ENCODE results near the gene GALNT16. TPM values are rescaled to one million over a fixed set of nuclear protein-coding genes. Genes with fewer than 3 reads are reported as not detected.

GALNT16 gene
- total RNA-seq, 2 experiments from 2014 or later = not detected

DNA sequence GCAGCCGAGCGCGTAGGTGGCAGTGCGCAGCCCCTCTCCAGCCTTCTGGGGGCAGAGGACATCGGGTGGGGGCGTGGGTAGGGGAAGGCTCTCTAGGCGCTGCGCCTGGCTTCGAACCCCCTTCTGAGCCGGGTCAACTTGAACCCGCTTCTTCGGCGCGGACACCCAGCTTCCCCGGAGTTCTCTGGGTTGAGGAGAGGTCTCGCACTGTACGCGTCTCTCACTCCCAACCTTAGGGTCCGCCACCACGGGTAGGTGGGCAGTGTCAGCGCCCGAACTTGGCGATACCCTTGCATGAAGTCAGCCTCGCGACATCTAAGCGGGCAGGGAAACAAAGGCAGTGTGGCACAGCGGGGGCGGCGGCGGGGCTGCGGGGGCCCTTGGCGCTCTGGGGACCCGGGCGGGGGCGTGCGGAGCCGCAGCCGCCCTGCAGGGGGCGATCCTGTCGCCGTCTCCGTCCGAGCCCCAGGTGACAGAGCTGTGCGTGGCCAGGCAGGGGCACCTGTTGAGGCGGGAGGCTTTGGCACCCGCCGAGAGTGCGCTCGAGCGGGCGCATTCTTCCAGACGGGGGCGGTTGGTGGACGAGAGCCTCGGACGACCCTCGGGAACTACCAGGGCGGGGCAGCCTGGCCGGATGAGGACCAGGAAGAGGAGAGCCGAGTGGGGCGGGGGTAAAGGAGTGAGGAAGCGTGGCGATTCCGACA is 1.1 kb downstream of the GALNT16 start:
- peaks cover 5% of the 10 kb centered on the region for H3K4me1 Mint-ChIP-seq (ENCODE audit: low read depth)
- ATAC-seq (peak; percentile 74), DNase-seq (peak; percentile 52)
- H3K27me3 Mint-ChIP-seq (ENCODE audit: low read depth) = peaks cover 71% of the 10 kb centered on the region
- CTCF ChIA-PET = interaction anchor here (0.5 to 1.5 kb wide), 11 partner anchors 10 to 826 kb away, joined by 3 to 8 read pairs (median 3); partner anchors contain the start of genes ERH and SLC39A9
- H3K27ac Mint-ChIP-seq = no peak overlapping the region
- H3K9me3 Mint-ChIP-seq (ENCODE audit: insufficient read depth) = no peaks in the 10 kb centered on the region
- H3K4me3 Mint-ChIP-seq = peak overlapping the region; percentile 55
- no peaks in the 10 kb centered on the region for H3K36me3 Mint-ChIP-seq (ENCODE audit: low read depth)
- POLR2A ChIA-PET = no interaction called here

DNA sequence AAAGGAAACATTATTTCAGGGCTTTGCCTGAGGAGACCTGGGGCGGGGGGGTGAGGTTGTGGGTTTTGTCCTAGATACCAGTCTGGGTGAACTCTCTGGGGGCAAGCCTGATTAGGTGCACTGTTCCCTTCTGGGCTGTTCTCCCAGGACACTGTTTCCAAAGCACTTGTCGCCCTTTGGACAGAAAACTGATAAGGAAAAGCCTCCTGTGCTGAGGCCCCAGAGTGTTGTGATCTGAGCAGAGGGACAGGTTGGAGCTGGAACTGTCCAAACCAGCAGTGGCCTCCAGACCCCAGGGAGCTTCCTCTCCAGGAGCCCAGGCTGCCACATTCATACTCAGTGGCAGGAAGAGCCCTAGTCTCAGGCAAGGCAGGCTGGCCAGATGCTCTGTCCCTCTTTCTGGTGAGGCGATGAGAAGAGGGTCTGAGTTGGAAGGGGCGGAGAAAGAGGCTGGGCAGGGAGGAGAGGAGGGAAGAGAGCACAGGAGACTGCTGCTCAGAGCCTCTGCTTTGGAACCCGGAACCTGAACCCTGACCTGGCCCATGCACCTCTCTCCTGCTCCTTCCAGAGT is 1.9 kb downstream of the GALNT16 start:
- ATAC-seq = no peak

DNA sequence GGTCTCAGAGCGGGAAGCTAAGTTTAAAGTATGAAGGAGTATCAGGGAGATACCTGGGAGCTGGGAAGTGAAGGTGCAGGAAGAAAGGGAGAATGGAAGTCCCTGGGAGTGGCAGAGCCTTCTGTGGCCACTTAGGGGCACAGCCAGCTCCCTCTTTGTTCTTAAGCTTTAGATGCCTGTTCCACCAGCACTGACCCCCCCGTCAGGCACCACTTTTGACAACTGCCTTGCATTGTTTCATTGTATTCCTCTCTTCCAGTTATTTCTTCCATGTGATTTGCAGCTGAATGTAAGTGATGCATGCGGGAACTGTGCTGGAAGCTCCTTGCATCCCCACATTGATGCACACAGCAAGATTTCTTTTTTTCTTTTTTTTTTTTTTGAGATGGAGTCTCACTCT is 2.6 kb downstream of the GALNT16 start:
- ATAC-seq (no peak), DNase-seq (no peak)
- Mint-ChIP-seq H3K4me3 (no peak overlapping the region), H3K4me1 (ENCODE audit: low read depth) (peaks cover 5% of the 10 kb centered on the region), H3K9me3 (ENCODE audit: insufficient read depth) (no peaks in the 10 kb centered on the region), H3K27me3 (ENCODE audit: low read depth) (peaks cover 68% of the 10 kb centered on the region), H3K36me3 (ENCODE audit: low read depth) (no peaks in the 10 kb centered on the region), H3K27ac (no peak overlapping the region)
- ChIA-PET CTCF (interaction anchor here (0.7 to 1.5 kb wide), 4 partner anchors 15 to 313 kb away, joined by 3 read pairs; partner anchors contain the start of genes ERH and SLC39A9), POLR2A (no interaction called here)

More for the DNA sequence above, 1.9 kb downstream of the GALNT16 start:
- H3K27ac Mint-ChIP-seq = no peak overlapping the region
- ChIA-PET POLR2A (no interaction called here), CTCF (interaction anchor here (0.5 to 1.5 kb wide), 13 partner anchors 9 to 826 kb away, joined by 3 to 8 read pairs (median 3); partner anchors contain the start of genes ERH and SLC39A9)
- H3K4me1 Mint-ChIP-seq (ENCODE audit: low read depth) = peaks cover 5% of the 10 kb centered on the region
- H3K9me3 Mint-ChIP-seq (ENCODE audit: insufficient read depth) = no peaks in the 10 kb centered on the region
- peaks cover 69% of the 10 kb centered on the region for H3K27me3 Mint-ChIP-seq (ENCODE audit: low read depth)
- DNase-seq = no peak
- H3K4me3 Mint-ChIP-seq = peak overlapping the region; percentile 55
- no peaks in the 10 kb centered on the region for H3K36me3 Mint-ChIP-seq (ENCODE audit: low read depth)

DNA sequence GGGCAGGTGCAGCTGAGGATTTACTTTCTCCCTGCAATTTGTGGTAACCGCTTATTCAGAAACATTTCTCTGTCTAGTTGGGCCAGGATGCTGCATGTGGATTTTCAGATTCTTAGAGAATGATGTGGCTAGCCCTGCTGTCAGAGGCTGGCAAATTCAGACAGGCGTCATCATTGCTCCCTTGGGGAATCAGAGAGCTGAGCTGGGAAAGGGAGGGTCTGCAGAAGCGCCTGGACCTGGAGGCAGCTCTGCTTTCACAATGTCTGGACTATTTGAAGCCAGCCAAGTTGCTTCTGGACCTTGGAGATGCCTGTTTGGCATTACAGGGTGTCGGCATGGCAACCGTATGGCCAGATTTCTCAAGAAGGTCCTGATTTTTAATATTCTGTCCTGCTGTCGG is 3.4 kb downstream of the GALNT16 start:
- H3K27me3 Mint-ChIP-seq (ENCODE audit: low read depth) = peaks cover 61% of the 10 kb centered on the region
- no peak for ATAC-seq
- CTCF ChIA-PET = no interaction called here
- H3K9me3 Mint-ChIP-seq (ENCODE audit: insufficient read depth) = no peaks in the 10 kb centered on the region
- H3K4me1 Mint-ChIP-seq (ENCODE audit: low read depth) = peaks cover 5% of the 10 kb centered on the region
- H3K27ac Mint-ChIP-seq = no peak overlapping the region
- H3K4me3 Mint-ChIP-seq = no peak overlapping the region
- no peak for DNase-seq
- POLR2A ChIA-PET = no interaction called here
- no peaks in the 10 kb centered on the region for H3K36me3 Mint-ChIP-seq (ENCODE audit: low read depth)

DNA sequence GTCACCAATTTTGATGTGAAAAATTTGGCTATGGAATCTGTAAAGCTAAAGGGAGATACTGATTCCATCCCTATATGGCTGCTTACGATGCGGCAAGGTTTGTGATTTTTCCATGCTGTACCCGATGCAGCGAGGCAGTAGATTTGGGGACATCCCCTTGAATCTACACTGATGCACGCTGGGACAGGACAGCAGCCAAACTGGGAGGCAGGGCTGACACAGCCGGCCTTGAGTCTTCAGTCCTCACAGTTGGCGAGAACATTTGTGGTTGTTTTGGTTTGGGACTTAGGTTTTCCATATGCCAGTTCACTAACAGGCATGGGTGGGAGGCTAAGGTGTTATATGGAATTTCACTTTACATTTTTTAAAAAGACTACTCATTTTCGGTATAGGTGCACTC is 3.8 kb downstream of the GALNT16 start:
- H3K4me1 Mint-ChIP-seq (ENCODE audit: low read depth) = peaks cover 5% of the 10 kb centered on the region
- no peak for ATAC-seq
- no peak overlapping the region for H3K4me3 Mint-ChIP-seq
- POLR2A ChIA-PET = no interaction called here
- CTCF ChIA-PET = no interaction called here
- peaks cover 57% of the 10 kb centered on the region for H3K27me3 Mint-ChIP-seq (ENCODE audit: low read depth)
- no peaks in the 10 kb centered on the region for H3K36me3 Mint-ChIP-seq (ENCODE audit: low read depth)
- H3K27ac Mint-ChIP-seq = no peak overlapping the region
- DNase-seq = no peak
- H3K9me3 Mint-ChIP-seq (ENCODE audit: insufficient read depth) = no peaks in the 10 kb centered on the region

DNA sequence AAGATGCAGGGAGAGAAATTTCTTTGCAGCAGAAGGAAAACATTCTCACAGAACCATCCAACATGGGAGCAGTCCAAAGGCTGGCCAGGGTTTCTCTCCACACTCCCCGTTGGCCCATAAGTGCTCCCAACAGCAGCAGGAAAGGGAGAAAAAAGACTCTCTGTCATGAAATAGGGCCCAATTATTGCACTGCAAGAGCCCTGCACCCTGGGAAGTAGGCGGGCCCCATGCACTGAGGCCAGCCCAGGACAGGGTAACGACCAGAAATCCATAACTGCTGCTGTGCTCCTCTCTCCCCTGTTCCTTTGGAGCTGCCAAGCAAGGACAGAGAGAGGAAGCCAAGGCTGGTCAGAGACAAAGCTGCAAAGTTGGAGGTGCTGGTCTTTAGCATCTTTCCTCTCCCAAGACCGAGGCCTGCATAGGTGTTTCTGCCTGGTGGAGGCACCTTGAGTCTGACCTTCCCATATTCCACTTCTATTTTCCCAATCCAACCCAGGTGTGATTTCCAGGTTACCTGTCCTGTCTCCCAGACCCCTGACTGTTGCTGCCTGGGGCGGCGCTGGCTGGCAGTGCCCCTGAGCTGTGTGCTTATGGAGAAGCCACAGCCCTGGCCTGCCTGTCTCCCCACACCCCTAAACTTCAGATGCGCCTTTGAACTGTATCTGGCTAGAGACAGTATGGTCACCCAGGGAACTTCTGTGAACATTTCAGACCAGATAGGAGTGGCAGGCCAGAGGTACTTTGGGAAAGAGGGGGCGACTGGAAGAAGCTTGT is 6.8 kb downstream of the GALNT16 start:
- H3K36me3 Mint-ChIP-seq (ENCODE audit: low read depth) = no peaks in the 10 kb centered on the region
- DNase-seq (no peak), ATAC-seq (no peak)
- no peaks in the 10 kb centered on the region for H3K9me3 Mint-ChIP-seq (ENCODE audit: insufficient read depth)
- CTCF ChIA-PET = interaction anchor here (0.7 kb wide), 1 partner anchor 97 kb away, joined by 3 read pairs; no protein-coding TSS in a partner anchor
- POLR2A ChIA-PET = no interaction called here
- peaks cover 38% of the 10 kb centered on the region for H3K27me3 Mint-ChIP-seq (ENCODE audit: low read depth)
- no peak overlapping the region for H3K27ac Mint-ChIP-seq
- H3K4me3 Mint-ChIP-seq = no peak overlapping the region
- no peaks in the 10 kb centered on the region for H3K4me1 Mint-ChIP-seq (ENCODE audit: low read depth)

DNA sequence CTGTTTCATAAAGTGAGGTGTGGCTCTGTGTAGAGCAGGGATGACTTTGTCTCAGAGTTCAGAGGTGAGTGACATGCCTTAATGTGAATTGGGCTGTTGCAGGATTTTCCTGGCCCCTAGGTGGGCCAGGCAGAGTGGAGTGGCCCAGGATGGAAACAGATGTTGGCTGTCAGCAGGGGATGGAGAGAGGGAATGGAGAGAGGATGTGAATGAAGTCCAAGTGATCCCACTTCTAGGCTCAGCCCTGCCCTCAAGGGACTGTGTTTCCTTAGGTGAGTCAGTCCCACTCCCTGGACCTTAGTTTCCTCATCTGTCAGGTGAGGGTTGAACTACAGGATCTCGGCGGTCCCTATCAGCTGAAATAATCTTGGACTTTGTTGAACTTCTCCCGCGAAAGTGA is 7.5 kb downstream of the GALNT16 start:
- Mint-ChIP-seq H3K36me3 (ENCODE audit: low read depth) (no peaks in the 10 kb centered on the region), H3K9me3 (ENCODE audit: insufficient read depth) (no peaks in the 10 kb centered on the region), H3K27ac (no peak overlapping the region), H3K4me1 (ENCODE audit: low read depth) (no peaks in the 10 kb centered on the region), H3K4me3 (no peak overlapping the region), H3K27me3 (ENCODE audit: low read depth) (peaks cover 32% of the 10 kb centered on the region)
- ATAC-seq (no peak), DNase-seq (no peak)
- ChIA-PET POLR2A (interaction anchor here (0.6 to 1.0 kb wide), 2 partner anchors 67 to 159 kb away, joined by 3 read pairs; no protein-coding TSS in a partner anchor), CTCF (interaction anchor here (0.7 kb wide), 1 partner anchor 96 kb away, joined by 3 read pairs; no protein-coding TSS in a partner anchor)

DNA sequence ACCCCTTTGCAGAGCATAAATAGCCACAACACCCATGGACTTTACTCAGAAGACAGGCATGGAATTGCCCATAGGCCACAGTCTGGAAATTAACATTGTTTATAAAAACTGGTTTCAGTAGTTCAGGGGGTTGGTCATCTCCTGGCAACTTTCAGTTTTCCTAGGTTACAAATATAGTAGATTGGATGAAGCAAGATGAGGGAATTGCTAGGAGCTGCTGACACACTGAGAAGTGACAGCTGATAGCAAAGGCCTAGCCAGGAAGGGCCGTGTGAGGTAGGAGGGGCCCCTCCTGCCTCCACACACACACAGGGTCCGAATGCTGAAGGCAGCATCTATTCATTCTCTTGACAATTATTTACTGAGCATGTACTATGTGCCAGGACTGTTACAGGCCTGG is 8.3 kb downstream of the GALNT16 start:
- Mint-ChIP-seq H3K27me3 (ENCODE audit: low read depth) (peaks cover 33% of the 10 kb centered on the region), H3K4me1 (ENCODE audit: low read depth) (no peaks in the 10 kb centered on the region), H3K36me3 (ENCODE audit: low read depth) (no peaks in the 10 kb centered on the region), H3K4me3 (no peak overlapping the region), H3K27ac (no peak overlapping the region), H3K9me3 (ENCODE audit: insufficient read depth) (no peaks in the 10 kb centered on the region)
- ChIA-PET CTCF (no interaction called here), POLR2A (interaction anchor here (1.0 kb wide), 1 partner anchor 67 kb away, joined by 3 read pairs; no protein-coding TSS in a partner anchor)
- ATAC-seq (no peak), DNase-seq (no peak)

DNA sequence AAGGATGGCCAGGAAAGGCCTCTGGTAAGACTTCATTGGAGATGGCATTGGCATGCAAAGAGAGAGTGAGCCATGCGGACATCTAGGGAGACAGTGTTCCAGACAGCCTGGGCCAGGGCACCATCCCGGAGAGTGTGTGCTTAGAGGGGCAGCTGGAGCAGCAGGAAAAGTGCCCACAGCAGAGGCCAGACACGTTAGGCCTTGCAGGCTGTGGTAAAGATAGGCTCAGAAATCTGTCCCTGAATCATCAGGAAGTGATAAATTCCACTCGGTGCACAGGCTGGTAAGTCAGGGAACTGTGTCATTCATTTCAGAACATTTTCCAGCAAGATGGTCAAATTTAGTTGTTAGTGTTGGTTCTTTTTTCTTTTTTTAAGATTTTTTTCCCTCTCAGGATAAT is 8.8 kb downstream of the GALNT16 start:
- peaks cover 32% of the 10 kb centered on the region for H3K27me3 Mint-ChIP-seq (ENCODE audit: low read depth)
- H3K27ac Mint-ChIP-seq = no peak overlapping the region
- no peaks in the 10 kb centered on the region for H3K9me3 Mint-ChIP-seq (ENCODE audit: insufficient read depth)
- ATAC-seq (no peak), DNase-seq (no peak)
- no peak overlapping the region for H3K4me3 Mint-ChIP-seq
- ChIA-PET POLR2A (no interaction called here), CTCF (no interaction called here)
- no peaks in the 10 kb centered on the region for H3K36me3 Mint-ChIP-seq (ENCODE audit: low read depth)
- H3K4me1 Mint-ChIP-seq (ENCODE audit: low read depth) = no peaks in the 10 kb centered on the region

DNA sequence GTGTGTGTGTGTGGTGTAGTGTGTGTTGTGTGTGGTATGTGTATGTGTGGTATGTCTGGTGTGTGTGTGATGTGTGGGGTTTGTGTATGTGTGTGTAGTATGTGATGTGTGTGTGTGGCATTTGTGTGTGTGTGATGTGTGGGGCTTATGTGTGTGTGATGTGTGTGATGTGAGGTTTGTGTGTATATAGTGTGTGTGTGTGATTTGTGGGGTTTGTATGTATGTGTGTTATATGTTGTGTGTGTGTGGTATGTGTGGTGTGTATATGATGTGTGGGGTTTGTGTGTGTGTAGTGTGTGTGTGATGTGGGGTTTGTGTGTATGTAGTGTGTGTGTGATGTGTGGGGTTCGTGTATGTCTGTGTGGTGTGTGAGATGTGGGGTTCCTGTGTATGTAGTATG is 9.4 kb downstream of the GALNT16 start:
- DNase-seq (no peak), ATAC-seq (no peak)
- H3K9me3 Mint-ChIP-seq (ENCODE audit: insufficient read depth) = no peaks in the 10 kb centered on the region
- no peaks in the 10 kb centered on the region for H3K36me3 Mint-ChIP-seq (ENCODE audit: low read depth)
- no peaks in the 10 kb centered on the region for H3K4me1 Mint-ChIP-seq (ENCODE audit: low read depth)
- no peak overlapping the region for H3K4me3 Mint-ChIP-seq
- no peak overlapping the region for H3K27ac Mint-ChIP-seq
- H3K27me3 Mint-ChIP-seq (ENCODE audit: low read depth) = peaks cover 30% of the 10 kb centered on the region
- CTCF ChIA-PET = no interaction called here
- POLR2A ChIA-PET = no interaction called here

DNA sequence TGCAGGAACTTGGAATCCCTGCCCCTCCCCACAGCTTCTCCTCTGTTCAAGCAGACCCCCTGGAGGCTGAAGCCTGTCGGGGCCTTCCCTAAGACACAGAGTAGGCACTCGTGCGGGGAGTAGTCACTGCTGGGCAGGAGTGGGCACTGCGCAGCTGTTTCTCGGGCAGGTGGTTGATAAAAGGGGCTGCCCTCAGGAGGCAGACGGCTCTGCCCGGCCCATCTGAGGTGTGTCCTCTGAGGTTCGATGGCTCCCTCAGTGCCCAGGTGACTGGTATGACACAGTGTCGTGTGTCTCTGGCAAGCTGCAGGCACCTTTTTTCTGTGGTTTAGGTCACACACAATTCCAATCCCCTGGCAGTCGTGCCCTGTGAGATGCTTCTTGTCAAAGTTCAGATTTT is 10.1 kb downstream of the GALNT16 start:
- Mint-ChIP-seq H3K9me3 (ENCODE audit: insufficient read depth) (no peaks in the 10 kb centered on the region), H3K36me3 (ENCODE audit: low read depth) (no peaks in the 10 kb centered on the region), H3K27ac (no peak overlapping the region), H3K27me3 (ENCODE audit: low read depth) (peaks cover 35% of the 10 kb centered on the region), H3K4me1 (ENCODE audit: low read depth) (no peaks in the 10 kb centered on the region), H3K4me3 (no peak overlapping the region)
- ATAC-seq (no peak), DNase-seq (no peak)
- CTCF ChIA-PET = interaction anchor here (0.7 kb wide), 1 partner anchor 9 kb away, joined by 3 read pairs; no protein-coding TSS in a partner anchor
- POLR2A ChIA-PET = no interaction called here
